Measurements from ENCODE around the gene EHF. TPM values are rescaled to one million over a fixed set of nuclear protein-coding genes. Genes with fewer than 3 reads are reported as not detected.

The EHF gene
- total and polyA plus RNA-seq, 9 donors = 0.07 to 2.2 (median 0.12) TPM; not detected in 4

DNA sequence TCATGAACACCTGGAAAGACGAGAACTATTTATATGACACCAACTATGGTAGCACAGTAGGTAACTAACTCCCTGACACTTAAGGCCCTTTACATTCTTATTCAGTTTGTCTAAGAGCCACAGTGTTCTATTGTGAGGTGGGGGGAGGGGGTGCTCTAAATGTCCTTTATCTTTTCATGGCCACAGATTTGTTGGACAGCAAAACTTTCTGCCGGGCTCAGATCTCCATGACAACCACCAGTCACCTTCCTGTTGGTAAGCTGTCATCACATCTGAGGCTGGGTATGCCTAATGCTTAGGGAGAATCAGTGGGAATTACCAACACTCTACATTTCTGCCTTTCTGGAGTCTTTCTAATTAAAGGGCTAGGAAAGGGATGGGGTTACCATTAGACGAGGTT lies 30.7 kb downstream of the EHF start:
- H3K27ac ChIP-seq (ENCODE audit: low read length) = no peak overlapping the region
- H3K27me3 ChIP-seq (ENCODE audit: control insufficient read depth, insufficient read depth, low read length) = no peaks in the 10 kb centered on the region
- no peaks in the 10 kb centered on the region for H3K36me3 ChIP-seq (ENCODE audit: control insufficient read depth, insufficient read depth, low read length)
- no CpG with 5 or more reads among the region's 3 CpGs for WGBS (ENCODE audit: insufficient coverage)
- no peak for DNase-seq
- H3K4me1 ChIP-seq (ENCODE audit: control insufficient read depth, insufficient read depth, low read length) = no peaks in the 10 kb centered on the region
- no peaks in the 10 kb centered on the region for H3K9me3 ChIP-seq (replicated peaks; ENCODE audit: control insufficient read depth, low read depth, low read length)
- H3K4me3 ChIP-seq (ENCODE audit: low read length) = no peak overlapping the region

DNA sequence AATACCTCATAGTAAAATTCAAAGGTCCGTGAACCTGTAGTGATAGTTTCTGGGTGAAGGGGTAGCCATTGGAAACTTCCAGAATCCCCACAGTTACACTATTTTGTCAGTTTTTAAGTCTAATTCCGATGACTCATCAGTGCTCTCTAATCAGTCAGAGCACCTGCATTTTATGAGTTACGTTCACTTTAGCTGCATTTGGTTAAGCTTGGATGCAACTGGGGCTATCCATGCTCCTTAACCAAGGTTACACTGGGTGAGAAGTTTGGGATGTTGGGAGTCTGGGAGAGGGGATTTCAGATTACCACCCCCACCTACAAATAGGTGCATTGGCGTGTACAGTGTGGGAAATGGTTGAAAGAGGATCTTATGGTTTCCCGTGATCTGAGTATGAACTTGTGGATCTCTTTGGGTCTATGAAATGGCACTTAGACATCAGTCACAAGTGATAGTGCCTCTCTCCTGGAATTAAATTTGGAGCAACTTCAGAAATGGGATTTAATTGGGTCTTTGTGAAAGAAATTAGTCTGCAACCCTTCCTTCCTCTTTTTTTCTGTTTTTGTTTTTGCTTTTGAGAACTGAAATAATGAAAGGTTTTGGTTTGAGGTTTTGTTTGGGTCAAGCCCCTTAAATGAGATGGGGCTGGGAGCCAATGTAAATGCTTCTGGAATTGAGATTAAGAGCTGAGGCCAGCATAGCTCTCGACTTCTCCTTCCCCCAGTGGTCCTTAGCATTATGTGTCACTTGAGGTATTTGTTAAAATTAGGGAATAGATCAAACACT lies 31.5 kb downstream of the EHF start:
- no peak overlapping the region for H3K27ac ChIP-seq (ENCODE audit: low read length)
- H3K4me1 ChIP-seq (ENCODE audit: control insufficient read depth, insufficient read depth, low read length) = no peaks in the 10 kb centered on the region
- H3K36me3 ChIP-seq (ENCODE audit: control insufficient read depth, insufficient read depth, low read length) = no peaks in the 10 kb centered on the region
- 100% methylated on average over 1 of the region's 6 CpGs for WGBS (ENCODE audit: insufficient coverage)
- no peak for DNase-seq
- H3K4me3 ChIP-seq (ENCODE audit: low read length) = no peak overlapping the region
- no peaks in the 10 kb centered on the region for H3K9me3 ChIP-seq (replicated peaks; ENCODE audit: control insufficient read depth, low read depth, low read length)
- H3K27me3 ChIP-seq (ENCODE audit: control insufficient read depth, insufficient read depth, low read length) = no peaks in the 10 kb centered on the region

DNA sequence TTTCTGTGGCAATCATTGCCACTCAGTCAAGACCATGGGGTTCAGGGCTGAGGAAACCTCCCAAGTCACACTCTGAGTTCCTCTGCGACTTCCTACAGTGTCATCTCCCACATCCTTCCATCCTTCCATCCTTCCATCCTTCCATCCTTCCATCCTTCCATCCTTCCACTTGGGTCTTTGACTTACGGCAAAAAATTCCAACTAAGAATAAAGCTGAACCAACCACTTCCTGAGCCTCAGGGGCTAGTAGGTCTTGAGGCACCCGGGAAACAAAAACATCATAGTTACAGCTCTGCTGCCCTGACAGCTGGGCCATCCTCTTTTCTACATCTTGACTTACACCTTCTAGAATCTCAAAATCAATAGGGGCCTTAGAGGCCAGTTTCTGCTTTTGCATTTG lies 32.1 kb downstream of the EHF start:
- no peak overlapping the region for H3K27ac ChIP-seq (ENCODE audit: low read length)

DNA sequence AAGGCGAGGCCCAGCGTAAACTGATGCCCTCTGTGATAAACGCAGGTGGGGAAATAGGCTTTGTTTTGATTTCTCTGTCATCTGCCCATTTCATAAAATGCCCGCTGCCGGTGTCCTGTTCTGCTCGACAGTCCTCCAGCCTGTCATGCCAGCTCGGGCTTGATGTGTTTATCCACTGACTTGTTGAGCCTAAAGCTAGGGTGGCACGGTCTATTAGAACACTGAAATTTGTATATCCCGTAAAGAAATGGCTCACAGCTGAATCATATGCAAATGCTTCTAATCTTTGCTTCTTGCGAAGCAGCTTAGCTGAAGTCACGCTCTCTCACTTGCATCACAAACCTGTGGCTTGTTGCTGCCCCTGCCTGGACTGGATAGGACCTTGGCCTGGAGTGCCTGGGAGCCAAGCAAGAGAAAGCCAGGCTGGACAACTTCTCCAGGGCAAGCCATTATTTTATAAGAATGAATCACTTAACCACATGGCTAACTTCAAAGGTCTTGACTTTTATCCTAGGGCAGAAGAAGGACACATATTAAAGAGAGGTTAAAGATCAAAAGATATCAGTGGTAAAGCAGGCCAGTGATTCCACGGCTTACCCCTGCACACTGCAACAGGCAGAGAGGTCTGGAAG lies 33.1 kb downstream of the EHF start:
- Histone ChIP-seq H3K9me3 (replicated peaks; ENCODE audit: control insufficient read depth, low read depth, low read length) (no peaks in the 10 kb centered on the region), H3K27me3 (ENCODE audit: control insufficient read depth, insufficient read depth, low read length) (no peaks in the 10 kb centered on the region), H3K36me3 (ENCODE audit: control insufficient read depth, insufficient read depth, low read length) (no peaks in the 10 kb centered on the region), H3K27ac (ENCODE audit: low read length) (no peak overlapping the region), H3K4me1 (ENCODE audit: control insufficient read depth, insufficient read depth, low read length) (no peaks in the 10 kb centered on the region), H3K4me3 (ENCODE audit: low read length) (no peak overlapping the region)
- no peak for DNase-seq
- 81% methylated on average over 10 of the region's 12 CpGs for WGBS (ENCODE audit: insufficient coverage)

More for the DNA sequence above, 32.1 kb downstream of the EHF start:
- Histone ChIP-seq H3K9me3 (replicated peaks; ENCODE audit: control insufficient read depth, low read depth, low read length) (no peaks in the 10 kb centered on the region), H3K36me3 (ENCODE audit: control insufficient read depth, insufficient read depth, low read length) (no peaks in the 10 kb centered on the region), H3K27me3 (ENCODE audit: control insufficient read depth, insufficient read depth, low read length) (no peaks in the 10 kb centered on the region), H3K4me1 (ENCODE audit: control insufficient read depth, insufficient read depth, low read length) (no peaks in the 10 kb centered on the region), H3K4me3 (ENCODE audit: low read length) (no peak overlapping the region)
- WGBS (ENCODE audit: insufficient coverage) = 93% methylated on average over 3 of the region's 3 CpGs
- DNase-seq = no peak

DNA sequence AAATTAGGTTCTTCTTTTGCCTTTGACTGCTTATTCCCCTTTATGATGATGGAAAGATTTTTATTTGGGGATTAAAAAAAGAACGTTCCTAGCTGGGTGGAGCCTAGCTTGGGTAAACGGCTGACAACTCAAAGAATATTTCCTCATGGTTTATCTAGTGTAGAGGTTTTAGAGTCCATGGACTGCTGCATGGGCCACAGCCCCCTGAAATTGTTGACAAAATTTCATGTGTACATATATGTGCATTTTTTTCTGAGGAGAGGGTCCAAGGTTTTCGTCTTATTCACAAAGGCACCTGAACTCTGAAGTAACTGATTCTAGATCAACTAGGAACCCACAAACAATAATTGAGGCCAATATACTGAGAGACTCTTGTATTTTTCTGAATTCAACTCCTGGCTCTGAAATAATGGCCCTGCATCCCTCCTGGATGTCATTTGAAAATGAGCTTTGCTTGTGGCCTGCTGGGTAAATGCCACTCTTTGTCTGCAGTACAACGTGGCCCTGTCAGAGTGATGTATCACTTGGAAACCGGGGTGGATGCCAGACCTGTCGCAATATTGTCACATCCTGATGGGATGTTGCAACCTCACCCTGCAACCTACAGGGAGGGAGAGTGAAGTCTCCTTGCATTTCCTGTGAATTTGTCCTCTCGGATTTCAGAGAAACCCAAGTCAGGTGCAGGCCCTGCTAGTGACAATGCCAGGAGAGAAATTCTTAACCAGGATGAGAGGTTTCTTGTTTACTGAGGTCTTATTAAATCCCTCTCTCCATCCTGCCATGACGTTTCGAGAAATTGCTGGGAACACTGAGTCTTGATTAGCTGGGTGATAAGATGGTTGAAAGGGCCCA lies 33.8 kb downstream of the EHF start:
- Histone ChIP-seq H3K9me3 (replicated peaks; ENCODE audit: control insufficient read depth, low read depth, low read length) (no peaks in the 10 kb centered on the region), H3K27ac (ENCODE audit: low read length) (no peak overlapping the region), H3K4me3 (ENCODE audit: low read length) (no peak overlapping the region), H3K27me3 (ENCODE audit: control insufficient read depth, insufficient read depth, low read length) (no peaks in the 10 kb centered on the region), H3K36me3 (ENCODE audit: control insufficient read depth, insufficient read depth, low read length) (no peaks in the 10 kb centered on the region), H3K4me1 (ENCODE audit: control insufficient read depth, insufficient read depth, low read length) (no peaks in the 10 kb centered on the region)
- WGBS (ENCODE audit: insufficient coverage) = 21% methylated on average over 3 of the region's 9 CpGs
- DNase-seq = no peak

DNA sequence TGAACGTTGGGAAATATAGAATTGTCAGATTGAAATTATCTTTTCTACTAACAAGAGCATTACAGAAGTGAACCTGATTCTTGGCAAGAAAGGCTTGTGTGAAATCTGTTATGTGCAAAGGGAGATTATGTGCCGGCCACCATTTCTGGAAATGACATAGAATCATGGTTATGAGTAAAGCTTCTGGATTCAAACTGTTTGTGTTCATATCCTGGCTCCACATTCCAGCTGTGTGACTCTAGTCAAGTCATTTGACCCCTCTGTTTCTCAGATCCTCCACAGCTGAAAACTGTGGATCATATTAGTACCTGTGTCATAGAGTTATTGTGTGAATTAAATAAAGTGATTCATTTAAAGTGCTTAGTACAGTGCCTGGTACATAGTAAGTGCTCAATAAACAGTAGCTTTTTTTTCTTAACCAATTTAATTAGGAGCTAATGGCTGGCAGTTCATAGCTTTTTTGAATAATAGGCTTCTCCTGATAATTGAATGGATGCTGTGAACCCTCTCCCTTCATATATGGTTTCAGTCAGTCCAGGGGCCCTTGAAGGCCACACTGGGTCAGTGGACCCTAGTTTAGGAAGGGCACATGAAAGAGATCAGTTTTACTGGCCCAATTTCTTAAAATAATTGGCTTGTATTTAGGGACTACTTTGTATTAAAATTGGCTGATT lies 34.6 kb downstream of the EHF start:
- H3K9me3 ChIP-seq (replicated peaks; ENCODE audit: control insufficient read depth, low read depth, low read length) = no peaks in the 10 kb centered on the region
- H3K27me3 ChIP-seq (ENCODE audit: control insufficient read depth, insufficient read depth, low read length) = no peaks in the 10 kb centered on the region
- DNase-seq = no peak
- no peak overlapping the region for H3K4me3 ChIP-seq (ENCODE audit: low read length)
- WGBS (ENCODE audit: insufficient coverage) = no CpG with 5 or more reads among the region's 2 CpGs
- no peaks in the 10 kb centered on the region for H3K36me3 ChIP-seq (ENCODE audit: control insufficient read depth, insufficient read depth, low read length)
- H3K4me1 ChIP-seq (ENCODE audit: control insufficient read depth, insufficient read depth, low read length) = no peaks in the 10 kb centered on the region
- no peak overlapping the region for H3K27ac ChIP-seq (ENCODE audit: low read length)

DNA sequence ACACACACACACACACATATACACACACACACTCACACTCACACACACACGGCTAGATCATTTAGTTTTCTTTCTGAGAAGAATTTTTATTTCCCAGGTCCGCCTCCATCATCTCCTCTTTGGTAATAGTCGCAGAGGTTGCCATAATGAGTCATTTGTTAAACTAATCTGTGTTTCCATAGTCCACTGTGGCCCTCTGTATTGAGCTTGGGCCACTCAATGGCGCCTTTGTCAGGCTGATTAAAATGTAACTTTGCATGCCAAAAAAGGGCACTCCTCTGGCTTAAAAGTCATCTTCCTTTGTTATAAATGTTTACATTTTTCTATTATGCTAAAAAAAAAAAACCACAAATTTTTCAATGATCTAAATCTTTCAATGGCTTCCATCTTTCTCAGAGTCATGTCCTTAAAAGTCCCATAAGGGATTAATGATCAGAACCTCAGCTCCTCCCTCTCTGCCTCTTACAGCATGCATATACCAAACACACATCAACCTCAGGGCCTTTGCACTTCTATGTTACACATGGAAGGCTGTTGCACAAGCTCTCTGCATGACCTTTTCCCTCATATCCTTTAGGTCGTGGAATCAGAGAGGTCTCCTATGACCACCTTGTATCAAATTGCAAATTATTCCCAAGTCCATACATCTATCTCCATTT lies 35.3 kb downstream of the EHF start:
- no peaks in the 10 kb centered on the region for H3K36me3 ChIP-seq (ENCODE audit: control insufficient read depth, insufficient read depth, low read length)
- DNase-seq = no peak
- no peaks in the 10 kb centered on the region for H3K9me3 ChIP-seq (replicated peaks; ENCODE audit: control insufficient read depth, low read depth, low read length)
- WGBS (ENCODE audit: insufficient coverage) = 80% methylated on average over 1 of the region's 5 CpGs
- no peaks in the 10 kb centered on the region for H3K27me3 ChIP-seq (ENCODE audit: control insufficient read depth, insufficient read depth, low read length)
- H3K4me3 ChIP-seq (ENCODE audit: low read length) = no peak overlapping the region
- no peak overlapping the region for H3K27ac ChIP-seq (ENCODE audit: low read length)
- H3K4me1 ChIP-seq (ENCODE audit: control insufficient read depth, insufficient read depth, low read length) = no peaks in the 10 kb centered on the region

DNA sequence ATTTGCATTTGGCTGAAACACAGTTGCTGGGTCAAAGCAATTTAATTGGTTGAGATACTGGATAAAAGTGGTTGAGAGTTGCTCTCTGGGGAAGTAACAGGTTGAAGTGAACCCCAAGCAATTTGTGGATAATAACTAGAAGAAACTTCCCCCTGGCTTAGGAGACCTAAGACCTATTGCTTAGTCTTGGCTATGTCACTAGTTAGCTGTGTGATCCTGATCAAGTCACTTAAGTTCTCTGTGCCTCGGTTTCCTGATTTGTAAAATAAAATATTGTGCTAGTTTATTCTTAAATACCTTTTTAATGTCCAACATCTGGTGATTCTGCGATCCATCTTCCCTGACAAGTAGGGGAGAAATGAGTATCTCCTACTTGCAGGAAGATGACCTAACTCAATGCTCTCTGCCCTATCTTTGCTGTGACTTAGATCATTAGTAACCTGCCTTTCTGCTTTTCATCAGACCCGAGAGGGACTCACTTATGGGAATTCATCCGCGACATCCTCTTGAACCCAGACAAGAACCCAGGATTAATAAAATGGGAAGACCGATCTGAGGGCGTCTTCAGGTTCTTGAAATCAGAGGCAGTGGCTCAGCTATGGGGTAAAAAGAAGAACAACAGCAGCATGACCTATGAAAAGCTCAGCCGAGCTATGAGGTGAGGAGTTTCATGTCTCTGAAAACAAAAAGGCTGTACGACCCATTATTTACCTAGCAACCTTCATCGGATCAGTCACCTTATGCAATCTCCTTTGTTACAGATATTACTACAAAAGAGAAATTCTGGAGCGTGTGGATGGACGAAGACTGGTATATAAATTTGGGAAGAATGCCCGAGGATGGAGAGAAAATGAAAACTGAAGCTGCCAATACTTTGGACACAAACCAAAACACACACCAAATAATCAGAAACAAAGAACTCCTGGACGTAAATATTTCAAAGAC lies 37.5 kb downstream of the EHF start:
- Histone ChIP-seq H3K4me1 (ENCODE audit: control insufficient read depth, insufficient read depth, low read length) (no peaks in the 10 kb centered on the region), H3K36me3 (ENCODE audit: control insufficient read depth, insufficient read depth, low read length) (no peaks in the 10 kb centered on the region), H3K9me3 (replicated peaks; ENCODE audit: control insufficient read depth, low read depth, low read length) (no peaks in the 10 kb centered on the region), H3K27ac (ENCODE audit: low read length) (no peak overlapping the region), H3K4me3 (ENCODE audit: low read length) (no peak overlapping the region), H3K27me3 (ENCODE audit: control insufficient read depth, insufficient read depth, low read length) (no peaks in the 10 kb centered on the region)
- no CpG with 5 or more reads among the region's 14 CpGs for WGBS (ENCODE audit: insufficient coverage)
- no peak for DNase-seq
